DND-41 (cell line): ENCODE data around the gene HTRA3.

Source experiments
- ATAC-seq: fragments of 200-7000 bp; cut with Tn5 transposase; 3 replicates; pipeline ENCODE4 v1.9.1; 2021; ENCODE audit warnings: low read depth; ENCODE audit not compliant: insufficient read depth
- DNase-seq: peaks from one replicate; pipeline ENCODE4 v3.0.0-alpha.2; 2020
- H2AFZ ChIP-seq: 2 replicates; pipeline ENCODE4 v1.6.0; 2012; ENCODE audit warnings: low read depth, low read length
- H3K27ac ChIP-seq: 2 replicates; pipeline ENCODE4 v1.5.1; 2012; ENCODE audit warnings: low read length, inconsistent platforms
- H3K27me3 ChIP-seq: fragments of 200-600 bp; sonication (generic); 2 replicates; pipeline ENCODE4 v1.6.0; 2012; ENCODE audit warnings: low read length, mild to moderate bottlenecking, inconsistent platforms; ENCODE audit not compliant: insufficient read depth, poor library complexity
- H3K36me3 ChIP-seq: 2 replicates; pipeline ENCODE4 v1.5.1; 2012; ENCODE audit warnings: low read length, inconsistent platforms; ENCODE audit not compliant: insufficient read depth
- H3K4me1 ChIP-seq: 2 replicates; pipeline ENCODE4 v1.5.1; 2012; ENCODE audit warnings: mild to moderate bottlenecking, low read length; ENCODE audit not compliant: insufficient read depth
- H3K4me2 ChIP-seq: 2 replicates; pipeline ENCODE4 v1.6.0; 2012; ENCODE audit warnings: mild to moderate bottlenecking, moderate library complexity, low read length, inconsistent platforms; ENCODE audit not compliant: insufficient read depth
- H3K4me3 ChIP-seq, 2 experiments: fragments of 200-600 bp in 1 of 2; shearing (Covaris generic) in 1 of 2; 2 replicates each; pipeline ENCODE4 v1.5.1; 2012 to 2016; ENCODE audit warnings: inconsistent platforms in 2 of 2, low read length in 2 of 2, mild to moderate bottlenecking in 2 of 2, low read depth in 1 of 2, moderate library complexity in 1 of 2
- H3K79me2 ChIP-seq: 2 replicates; pipeline ENCODE4 v1.6.0; 2012; ENCODE audit warnings: low read length, inconsistent platforms; ENCODE audit not compliant: insufficient read depth
- H3K9ac ChIP-seq: 2 replicates; pipeline ENCODE4 v1.6.0; 2012; ENCODE audit warnings: low read depth, mild to moderate bottlenecking, inconsistent platforms, low read length, moderate library complexity
- H3K9me3 ChIP-seq: 2 replicates; pipeline ENCODE4 v1.5.1; 2012; ENCODE audit warnings: low read length, moderate library complexity, mild to moderate bottlenecking, inconsistent platforms; ENCODE audit not compliant: insufficient read depth, severe bottlenecking
- H4K20me1 ChIP-seq: 2 replicates; pipeline ENCODE4 v1.6.0; 2012; ENCODE audit warnings: low read length; ENCODE audit not compliant: insufficient read depth
- EZH2 ChIP-seq: IDR thresholded peaks from 3 replicates; pipeline ENCODE4 v1.6.1; 2012; ENCODE audit warnings: borderline replicate concordance, low read depth, mild to moderate bottlenecking, moderate library complexity, low read length, inconsistent platforms; ENCODE audit not compliant: severe bottlenecking
- TF ChIP-seq, protein P1 (sequence below): IDR thresholded peaks from 2 replicates; pipeline ENCODE4 v1.5.1; 2012; ENCODE audit warnings: borderline replicate concordance, low read length, moderate library complexity, mild to moderate bottlenecking; ENCODE audit not compliant: poor library complexity, severe bottlenecking; ENCODE audit errors: extremely low read depth

HTRA3 gene

DNA sequence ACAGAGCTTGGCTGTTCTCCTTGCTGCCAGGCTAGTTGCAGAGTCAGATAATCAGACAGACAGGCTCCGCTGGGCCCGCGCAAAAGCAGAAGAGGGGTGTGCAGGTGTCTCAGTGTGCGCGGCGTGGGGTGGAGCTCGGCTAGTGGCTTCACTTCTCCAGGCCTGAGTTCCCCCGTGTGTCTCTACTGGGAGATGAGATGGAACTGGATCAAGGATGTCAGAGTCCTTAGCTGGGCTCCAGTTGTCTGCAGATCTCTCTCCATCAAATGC, 21.1 kb downstream of the HTRA3 start:
- no peak for TF ChIP-seq EZH2
- TF ChIP-seq, protein P1, sequence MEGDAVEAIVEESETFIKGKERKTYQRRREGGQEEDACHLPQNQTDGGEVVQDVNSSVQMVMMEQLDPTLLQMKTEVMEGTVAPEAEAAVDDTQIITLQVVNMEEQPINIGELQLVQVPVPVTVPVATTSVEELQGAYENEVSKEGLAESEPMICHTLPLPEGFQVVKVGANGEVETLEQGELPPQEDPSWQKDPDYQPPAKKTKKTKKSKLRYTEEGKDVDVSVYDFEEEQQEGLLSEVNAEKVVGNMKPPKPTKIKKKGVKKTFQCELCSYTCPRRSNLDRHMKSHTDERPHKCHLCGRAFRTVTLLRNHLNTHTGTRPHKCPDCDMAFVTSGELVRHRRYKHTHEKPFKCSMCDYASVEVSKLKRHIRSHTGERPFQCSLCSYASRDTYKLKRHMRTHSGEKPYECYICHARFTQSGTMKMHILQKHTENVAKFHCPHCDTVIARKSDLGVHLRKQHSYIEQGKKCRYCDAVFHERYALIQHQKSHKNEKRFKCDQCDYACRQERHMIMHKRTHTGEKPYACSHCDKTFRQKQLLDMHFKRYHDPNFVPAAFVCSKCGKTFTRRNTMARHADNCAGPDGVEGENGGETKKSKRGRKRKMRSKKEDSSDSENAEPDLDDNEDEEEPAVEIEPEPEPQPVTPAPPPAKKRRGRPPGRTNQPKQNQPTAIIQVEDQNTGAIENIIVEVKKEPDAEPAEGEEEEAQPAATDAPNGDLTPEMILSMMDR = no peak
- ATAC-seq (no peak), DNase-seq (no peak)
- H3K27ac ChIP-seq = no peak overlapping the region
- H3K4me1 ChIP-seq = no peaks in the 10 kb centered on the region
- H2AFZ ChIP-seq = no peak overlapping the region
- no peaks in the 10 kb centered on the region for H3K79me2 ChIP-seq
- no peaks in the 10 kb centered on the region for H3K27me3 ChIP-seq
- H3K9me3 ChIP-seq = no peaks in the 10 kb centered on the region
- no peak overlapping the region for H3K4me2 ChIP-seq
- no peaks in the 10 kb centered on the region for H3K36me3 ChIP-seq
- no peak overlapping the region for H3K9ac ChIP-seq
- no peak overlapping the region for H3K4me3 ChIP-seq
- H4K20me1 ChIP-seq = no peaks in the 10 kb centered on the region

DNA sequence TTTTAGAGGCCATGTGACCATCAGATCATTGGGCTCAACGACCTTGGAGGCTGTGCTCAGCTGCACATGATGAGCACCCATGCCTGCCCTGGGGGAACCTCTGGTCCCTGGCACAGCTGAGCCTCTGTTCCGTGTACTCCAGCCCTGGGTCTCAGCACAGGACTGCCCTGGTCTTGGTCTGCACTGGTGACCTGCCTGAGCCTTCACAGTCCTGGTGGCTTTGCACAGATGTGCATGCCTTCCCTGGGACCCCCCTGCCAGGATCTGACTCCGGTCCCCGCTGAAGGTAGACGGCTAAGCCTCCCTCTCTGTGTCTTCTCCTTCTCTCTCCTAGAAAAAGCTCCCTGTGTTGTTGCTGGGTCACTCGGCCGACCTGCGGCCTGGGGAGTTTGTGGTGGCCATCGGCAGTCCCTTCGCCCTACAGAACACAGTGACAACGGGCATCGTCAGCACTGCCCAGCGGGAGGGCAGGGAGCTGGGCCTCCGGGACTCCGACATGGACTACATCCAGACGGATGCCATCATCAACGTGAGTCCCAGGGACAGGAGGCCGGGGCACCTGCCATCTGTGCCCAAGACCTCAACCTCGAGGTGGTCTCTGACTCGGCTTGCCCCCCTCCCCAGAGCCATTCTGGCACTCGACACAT, 21.6 kb downstream of the HTRA3 start:
- H3K27ac ChIP-seq = no peak overlapping the region
- no peaks in the 10 kb centered on the region for H3K79me2 ChIP-seq
- H3K4me3 ChIP-seq = no peak overlapping the region
- no peaks in the 10 kb centered on the region for H3K4me1 ChIP-seq
- no peaks in the 10 kb centered on the region for H4K20me1 ChIP-seq
- H3K27me3 ChIP-seq = no peaks in the 10 kb centered on the region
- ATAC-seq (no peak), DNase-seq (no peak)
- no peak overlapping the region for H3K4me2 ChIP-seq
- no peak overlapping the region for H2AFZ ChIP-seq
- no peaks in the 10 kb centered on the region for H3K9me3 ChIP-seq
- H3K9ac ChIP-seq = no peak overlapping the region
- H3K36me3 ChIP-seq = no peaks in the 10 kb centered on the region
- TF ChIP-seq, protein P1 = no peak
- TF ChIP-seq EZH2 = no peak

DNA sequence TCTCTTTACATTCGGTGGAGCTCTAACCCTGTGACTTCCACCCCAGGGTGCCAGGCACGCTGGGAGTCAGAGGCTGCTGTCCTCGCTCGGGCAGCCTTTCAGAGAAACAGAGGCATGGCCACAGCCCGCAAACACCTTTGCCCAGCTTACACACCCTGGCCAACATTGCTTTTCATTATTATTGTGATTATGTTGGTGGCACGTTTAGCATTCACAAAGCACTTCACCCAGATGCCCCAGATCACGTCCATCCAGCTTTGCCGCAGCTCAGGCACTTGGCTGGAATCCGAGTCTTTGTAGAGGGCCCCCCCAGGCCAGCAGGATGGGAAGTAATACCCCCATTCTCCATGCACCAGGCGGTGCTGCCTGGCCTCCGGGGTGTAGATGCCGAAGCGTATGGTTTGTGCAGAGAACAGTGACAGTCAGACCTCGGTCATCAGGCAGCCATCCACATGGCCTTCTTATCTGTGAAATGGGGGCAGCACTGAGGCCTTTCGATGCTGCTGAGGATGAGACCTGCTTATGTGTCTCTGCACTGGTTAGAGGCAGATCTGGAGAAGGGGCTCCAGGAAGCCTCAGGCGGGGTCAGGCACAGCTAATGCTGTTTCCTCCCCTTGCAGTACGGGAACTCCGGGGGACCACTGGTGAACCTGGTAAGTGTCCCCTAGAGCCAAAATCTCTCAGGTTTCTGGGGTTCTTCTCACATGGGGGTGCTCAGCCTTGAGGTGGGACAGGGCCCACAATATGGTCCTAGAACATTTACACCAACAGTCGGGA, 22.3 kb downstream of the HTRA3 start:
- no peak for TF ChIP-seq EZH2
- TF ChIP-seq, protein P1 = no peak
- Histone ChIP-seq H3K36me3 (no peaks in the 10 kb centered on the region), H3K79me2 (no peaks in the 10 kb centered on the region), H3K27ac (no peak overlapping the region), H2AFZ (no peak overlapping the region), H3K27me3 (no peaks in the 10 kb centered on the region), H3K9me3 (no peaks in the 10 kb centered on the region), H3K4me2 (no peak overlapping the region), H3K9ac (no peak overlapping the region), H3K4me3 (no peak overlapping the region), H3K4me1 (no peaks in the 10 kb centered on the region), H4K20me1 (no peaks in the 10 kb centered on the region)
- ATAC-seq (no peak), DNase-seq (no peak)
